HG02759 (cell line): ENCODE measurements around the gene CPT1C.

Experiments used
- ATAC-seq: cut with Tn5 transposase; IDR thresholded peaks from one replicate; pipeline ENCODE4 v1.9.1; 2021; ENCODE audit warnings: mild to moderate bottlenecking, moderate library complexity; ENCODE audit not compliant: unreplicated experiment

The CPT1C gene

DNA sequence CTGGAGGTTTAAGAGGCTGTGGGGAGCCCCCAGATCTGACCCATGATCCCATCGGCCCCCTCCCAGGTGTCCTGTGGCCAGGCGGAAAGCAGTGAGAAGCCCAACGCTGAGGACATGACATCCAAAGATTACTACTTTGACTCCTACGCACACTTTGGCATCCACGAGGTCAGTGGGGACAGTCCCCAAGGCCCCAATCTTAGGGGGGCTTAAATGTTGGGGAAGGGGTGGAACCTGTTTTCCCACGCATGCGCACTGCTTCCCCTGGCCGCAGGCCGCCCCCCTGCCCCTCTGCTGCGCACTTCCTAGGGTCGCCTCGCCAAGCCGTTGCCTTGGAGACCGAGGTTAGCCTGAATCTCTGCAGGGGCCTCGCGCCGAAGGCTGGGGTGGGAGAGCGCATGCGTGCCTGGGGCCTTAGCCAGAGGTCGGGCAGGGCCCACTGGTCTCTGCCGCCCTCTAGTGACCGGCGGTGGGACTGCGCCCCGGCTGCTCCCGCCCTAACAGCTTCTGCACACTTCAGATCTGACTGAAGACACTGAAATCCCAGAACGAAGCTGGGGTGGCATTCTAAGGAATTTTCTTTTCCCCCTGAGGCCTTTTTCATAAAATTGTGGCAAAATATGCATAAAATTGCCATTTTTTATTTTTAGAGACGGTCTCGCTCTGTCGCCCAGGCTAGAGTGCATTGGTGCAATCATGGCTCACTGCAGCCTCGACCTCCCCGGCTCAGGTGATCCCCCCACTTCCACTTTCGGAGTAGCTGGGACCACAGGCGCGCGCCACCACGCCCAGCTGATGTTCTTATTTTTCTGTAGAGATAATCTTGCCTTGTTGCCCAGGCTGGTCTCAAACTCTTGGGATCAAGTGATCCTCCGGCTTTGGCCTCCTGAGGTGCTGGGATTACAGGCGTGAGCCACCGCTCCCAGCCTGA is 10.2 kb upstream of the CPT1C start:
- peak; percentile 18 for ATAC-seq

DNA sequence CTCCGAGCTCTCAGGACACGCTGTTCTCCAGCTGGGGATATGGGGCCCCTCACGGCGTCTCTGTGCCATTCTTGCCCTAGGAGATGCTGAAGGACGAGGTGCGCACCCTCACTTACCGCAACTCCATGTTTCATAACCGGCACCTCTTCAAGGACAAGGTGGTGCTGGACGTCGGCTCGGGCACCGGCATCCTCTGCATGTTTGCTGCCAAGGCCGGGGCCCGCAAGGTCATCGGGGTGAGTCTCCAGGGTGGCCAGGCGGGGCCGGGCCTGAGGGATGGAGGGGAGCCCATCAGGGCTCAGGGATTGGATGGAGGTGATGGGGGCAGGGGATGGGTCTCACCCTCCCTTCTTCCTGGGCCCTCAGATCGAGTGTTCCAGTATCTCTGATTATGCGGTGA is 9.1 kb upstream of the CPT1C start:
- ATAC-seq: no peak

DNA sequence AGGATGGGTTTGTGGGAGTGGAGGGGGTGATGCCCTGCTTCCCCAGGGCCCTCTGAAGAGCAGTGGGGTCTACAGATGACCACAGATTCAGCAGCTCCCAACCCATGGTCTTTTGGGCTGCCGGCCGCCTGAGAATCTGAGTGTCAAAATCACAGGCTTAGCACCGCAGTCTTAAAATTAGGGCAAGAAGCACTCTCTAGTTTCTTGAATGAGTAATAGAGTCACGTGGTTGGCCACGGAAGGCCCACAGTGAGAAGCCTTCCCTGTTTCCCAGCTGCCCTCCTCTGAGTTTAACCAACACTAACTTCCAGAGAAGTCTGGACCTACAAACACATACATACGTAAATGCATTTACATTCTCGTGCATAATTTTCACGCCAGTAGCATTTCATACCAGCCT is 8.6 kb upstream of the CPT1C start:
- ATAC-seq: no peak

DNA sequence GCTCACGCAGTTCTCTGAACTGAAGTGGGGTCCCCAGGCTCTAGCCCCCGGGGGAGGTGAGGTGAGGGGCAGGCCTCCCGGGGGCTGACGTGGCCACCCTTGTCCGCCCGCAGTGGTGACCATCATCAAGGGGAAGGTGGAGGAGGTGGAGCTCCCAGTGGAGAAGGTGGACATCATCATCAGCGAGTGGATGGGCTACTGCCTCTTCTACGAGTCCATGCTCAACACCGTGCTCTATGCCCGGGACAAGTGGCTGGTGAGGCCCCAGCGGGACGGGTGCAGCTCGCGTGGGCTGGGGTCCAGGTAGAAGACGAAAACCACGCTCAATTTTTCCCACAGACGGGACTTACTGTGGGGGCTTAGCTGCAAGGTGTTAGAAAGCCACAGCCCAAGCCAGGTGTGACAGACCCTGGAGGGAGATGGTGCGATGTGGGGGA is 7.1 kb upstream of the CPT1C start:
- ATAC-seq: no peak

DNA sequence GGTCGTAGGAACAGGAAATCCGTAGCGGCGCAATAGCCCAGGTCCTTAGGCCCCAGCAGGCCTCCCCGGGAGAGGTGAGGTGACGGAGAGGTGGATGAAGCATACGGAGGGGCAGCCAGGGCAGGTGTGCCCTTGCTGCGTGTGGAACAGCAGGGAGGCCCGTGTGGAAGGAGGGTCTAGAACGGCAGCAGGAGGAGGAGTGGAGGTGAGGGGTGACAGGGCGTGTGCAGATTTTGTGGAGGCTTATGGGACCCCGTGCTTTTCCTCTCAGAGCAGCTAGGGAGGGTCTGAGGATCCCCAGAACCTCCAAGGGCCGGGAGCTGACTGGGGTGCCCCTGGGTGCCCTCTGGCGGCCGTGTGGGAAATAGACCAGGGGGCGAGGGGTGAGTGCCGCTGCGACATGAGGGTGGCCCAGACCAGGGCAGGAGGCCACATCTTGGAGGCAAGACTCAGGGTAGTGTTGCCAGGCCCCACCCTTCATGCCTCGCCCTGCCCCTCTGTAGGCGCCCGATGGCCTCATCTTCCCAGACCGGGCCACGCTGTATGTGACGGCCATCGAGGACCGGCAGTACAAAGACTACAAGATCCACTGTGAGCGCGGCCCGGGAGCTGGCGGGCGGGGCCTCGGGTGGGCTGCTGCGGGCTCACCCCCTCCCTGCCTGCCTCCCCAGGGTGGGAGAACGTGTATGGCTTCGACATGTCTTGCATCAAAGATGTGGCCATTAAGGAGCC is 6.5 kb upstream of the CPT1C start:
- ATAC-seq: no peak

DNA sequence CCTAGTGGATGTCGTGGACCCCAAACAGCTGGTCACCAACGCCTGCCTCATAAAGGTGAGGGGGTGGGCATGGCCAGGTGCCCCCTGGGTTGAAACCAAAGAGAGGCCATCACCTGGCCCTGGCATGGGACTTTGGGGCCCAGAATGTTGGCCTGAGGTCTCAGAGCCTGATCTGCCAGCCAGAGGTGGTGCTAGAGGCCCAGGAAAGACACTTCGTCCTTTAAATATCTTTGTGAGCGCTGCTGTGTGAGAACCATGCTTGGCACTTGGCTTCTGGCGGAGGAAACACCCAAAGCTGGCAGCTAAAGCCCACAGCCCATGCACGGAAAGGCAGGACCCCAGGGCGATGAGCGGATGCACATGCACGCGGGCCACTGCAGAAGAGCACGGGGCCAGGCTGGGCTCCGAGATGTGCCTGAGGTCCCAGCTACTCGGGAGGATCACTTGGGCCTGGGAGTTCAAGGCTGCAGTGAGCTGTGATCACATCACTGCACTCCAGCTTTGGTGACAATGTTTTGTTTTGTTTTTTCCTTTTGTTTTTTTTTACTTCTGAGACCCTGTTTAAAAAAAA is 5.8 kb upstream of the CPT1C start:
- no peak for ATAC-seq

DNA sequence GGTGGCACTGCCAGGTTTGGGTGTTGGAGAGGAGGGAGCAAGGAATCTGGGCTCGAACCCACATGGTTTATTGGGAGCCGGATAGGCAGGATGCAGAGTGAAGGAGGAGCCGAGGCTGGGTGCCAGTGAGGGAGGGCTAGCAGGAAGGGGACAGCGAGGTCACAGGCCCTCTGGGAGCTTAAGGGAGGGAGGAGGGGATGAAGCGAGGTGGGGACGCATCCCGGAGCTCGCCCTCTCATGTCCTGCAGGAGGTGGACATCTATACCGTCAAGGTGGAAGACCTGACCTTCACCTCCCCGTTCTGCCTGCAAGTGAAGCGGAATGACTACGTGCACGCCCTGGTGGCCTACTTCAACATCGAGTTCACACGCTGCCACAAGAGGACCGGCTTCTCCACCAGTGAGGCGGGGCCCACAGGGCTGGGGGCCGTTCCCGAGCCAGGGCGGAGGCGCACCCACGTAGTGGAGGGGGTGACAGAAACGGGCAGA is 5.0 kb upstream of the CPT1C start:
- ATAC-seq: no peak

DNA sequence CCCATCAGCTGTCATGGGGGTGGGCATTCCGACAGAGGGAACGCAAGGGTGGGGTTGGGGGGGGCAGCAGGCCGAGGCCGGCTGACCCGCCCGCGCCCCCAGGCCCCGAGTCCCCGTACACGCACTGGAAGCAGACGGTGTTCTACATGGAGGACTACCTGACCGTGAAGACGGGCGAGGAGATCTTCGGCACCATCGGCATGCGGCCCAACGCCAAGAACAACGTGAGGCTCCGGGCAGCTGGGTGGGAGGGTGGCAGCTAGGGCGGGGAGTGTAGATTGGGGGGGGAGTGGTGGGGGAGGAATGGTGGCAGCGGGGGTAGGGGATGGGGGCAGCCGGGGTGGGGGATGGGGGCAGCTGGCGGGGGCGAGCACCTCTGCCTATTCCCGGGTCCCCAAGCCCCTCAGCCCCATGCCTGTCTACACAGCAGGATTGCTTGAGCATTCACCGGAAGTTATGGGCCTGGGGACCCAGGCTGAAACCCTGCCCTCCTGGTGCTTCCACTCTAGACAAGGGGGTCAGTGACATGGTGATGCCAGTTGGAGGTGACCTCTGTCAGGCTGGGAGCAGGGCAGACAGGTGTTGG is 4.3 kb upstream of the CPT1C start:
- ATAC-seq: no peak

DNA sequence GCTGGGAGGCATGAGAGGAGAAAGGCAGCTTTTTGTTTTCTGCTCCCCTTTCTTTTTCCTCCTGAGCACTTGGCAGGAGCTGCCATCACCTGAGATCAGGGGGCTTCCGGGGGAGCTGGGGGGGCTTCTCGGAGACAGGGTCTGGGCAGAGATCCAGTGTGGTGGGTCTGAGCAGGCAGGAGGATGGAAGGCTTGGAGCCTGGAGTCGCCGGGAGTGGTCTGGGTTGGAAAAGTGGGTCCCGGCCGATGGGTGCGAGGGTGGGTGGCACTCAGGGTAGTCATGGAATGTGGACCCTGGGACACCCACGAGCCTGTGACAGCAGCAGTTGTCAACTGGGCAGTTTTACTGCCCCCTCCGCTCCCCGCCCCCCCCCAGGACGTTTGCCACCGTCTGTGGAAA is 3.8 kb upstream of the CPT1C start:
- no peak for ATAC-seq

DNA sequence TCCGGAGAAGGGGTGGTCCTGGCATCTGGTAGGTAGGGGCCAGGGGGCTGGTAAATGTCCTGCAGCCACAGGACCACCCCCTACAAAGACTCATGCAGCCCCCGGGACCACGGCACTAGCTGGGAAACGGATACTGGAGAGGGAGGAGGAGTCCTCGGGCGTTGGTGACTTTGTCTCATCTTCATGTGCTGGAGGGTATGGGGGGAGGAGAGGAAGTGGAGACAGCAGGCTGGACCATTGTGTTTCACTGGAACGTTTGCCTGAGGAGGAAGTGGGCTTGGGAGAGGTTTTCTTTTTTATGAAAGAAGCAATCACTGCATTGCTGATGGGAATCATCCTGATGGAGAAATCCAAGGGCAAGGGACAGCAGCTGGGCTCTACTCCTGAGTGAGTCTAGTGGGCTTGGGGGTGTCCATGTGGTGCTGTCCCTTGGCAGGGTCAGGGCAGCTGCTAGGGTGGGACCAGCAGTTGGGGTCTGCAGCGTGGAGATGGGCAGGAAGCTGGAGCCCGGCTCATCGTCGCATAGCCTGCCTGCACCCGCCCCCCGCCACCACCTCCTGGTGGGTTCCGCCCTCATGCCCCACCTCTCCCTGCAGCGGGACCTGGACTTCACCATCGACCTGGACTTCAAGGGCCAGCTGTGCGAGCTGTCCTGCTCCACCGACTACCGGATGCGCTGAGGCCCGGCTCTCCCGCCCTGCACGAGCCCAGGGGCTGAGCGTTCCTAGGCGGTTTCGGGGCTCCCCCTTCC is 3.2 kb upstream of the CPT1C start:
- no peak for ATAC-seq

DNA sequence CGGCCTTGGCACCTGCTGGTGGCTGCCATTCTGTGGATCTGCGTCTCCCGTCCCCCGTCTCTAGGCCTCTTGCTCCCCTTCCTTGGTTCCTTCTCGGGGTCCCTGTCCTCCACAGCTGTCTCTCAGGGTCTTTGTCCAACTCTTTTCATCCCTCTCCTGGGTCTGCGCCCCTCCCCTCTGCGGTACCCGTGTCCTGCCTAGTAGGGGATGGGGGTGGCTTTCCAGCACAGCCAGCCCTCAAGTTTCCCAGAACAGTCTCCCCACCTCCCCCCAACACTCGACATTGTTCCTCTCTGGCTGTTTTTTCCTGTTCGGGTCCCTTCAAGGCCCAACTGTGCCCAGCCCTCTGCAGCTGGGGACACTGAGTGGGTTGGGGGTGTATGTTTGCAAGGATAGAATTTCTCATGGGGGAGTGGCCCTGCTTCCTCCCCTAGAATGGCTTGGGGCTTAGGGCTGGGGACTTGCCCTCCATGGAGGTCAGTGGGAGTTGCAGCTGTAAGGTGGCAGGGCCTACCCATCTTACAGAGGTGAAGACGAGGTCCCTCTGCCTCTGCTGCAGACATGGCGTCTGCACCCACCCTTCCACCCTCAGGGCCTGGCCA is 2.3 kb upstream of the CPT1C start:
- no peak for ATAC-seq

DNA sequence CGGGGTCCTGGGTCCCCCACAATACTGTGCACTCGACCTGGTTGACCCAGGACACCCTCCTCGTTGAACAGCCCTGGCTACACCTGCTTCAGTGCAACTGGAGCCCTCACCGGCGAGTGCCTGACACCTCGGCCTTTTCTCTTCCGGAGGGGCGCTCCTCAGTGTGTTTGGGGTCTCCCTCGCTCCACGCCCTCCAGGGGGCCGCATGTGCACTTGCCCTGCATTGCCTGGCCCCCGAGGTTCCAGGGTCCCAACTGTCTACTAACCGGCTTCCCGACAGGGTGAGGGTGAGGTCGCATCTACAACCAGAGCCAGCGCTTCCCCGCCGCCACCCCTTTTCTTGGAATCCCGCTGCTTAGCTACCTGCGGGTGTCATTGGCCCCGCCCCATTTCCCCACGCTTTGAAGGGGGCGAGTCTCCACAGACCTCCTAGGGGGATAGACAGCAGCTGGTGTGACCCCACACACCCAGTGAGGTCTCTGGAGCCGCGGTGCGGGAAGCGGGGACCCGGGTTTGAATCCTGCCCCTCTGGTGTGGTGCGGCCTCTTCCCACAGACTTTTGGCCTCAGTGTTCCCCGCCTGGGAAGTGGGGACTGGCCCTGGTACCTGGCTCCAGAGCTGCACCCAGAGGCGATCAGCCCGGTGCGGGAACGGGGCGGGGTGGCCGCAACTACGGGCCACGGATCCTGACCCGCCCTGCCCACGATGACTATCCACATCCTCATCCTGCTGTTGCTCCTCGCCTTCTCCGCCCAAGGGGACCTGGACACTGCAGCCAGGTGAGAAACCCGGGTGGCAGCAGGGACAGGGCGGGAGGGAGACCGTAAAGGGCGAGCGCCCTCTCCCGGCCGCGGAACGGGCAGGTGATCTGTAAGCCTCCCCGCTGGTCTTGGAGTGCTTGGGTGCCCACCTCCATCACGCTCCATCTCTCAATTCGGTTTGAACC is 1.5 kb upstream of the CPT1C start, which contains the start of gene ADM5:
ADM5 (plus strand) TSS at position 462 of the 946 bp plus-strand sequence; CDS start at position 706, 244 bp downstream.
- no peak for ATAC-seq

DNA sequence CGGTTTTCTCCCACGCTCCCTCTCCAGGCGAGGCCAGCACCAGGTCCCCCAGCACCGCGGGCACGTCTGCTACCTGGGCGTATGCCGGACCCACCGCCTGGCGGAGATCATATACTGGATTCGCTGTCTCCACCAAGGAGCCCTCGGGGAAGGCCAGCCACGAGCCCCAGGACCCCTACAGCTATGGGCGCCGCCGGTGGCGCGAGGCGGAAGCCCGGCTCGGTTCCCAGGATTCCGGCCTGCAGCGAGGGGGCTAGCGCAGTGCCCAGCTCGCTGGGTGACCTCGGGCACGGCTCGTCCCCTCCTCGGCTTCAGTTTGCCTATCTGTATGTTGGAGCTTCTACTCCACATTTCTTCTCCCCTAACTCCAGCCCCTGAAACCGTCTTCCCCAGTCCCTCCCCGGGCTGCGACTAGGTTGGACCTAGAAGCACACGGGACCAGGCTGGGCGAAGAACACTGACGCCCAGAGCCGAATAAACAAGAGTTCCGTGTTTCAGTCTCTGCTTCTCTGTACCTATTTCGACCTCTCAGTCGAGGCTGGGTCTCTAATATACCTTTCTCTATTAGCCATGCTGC is 749 bp upstream of the CPT1C start:
- ATAC-seq: no peak

DNA sequence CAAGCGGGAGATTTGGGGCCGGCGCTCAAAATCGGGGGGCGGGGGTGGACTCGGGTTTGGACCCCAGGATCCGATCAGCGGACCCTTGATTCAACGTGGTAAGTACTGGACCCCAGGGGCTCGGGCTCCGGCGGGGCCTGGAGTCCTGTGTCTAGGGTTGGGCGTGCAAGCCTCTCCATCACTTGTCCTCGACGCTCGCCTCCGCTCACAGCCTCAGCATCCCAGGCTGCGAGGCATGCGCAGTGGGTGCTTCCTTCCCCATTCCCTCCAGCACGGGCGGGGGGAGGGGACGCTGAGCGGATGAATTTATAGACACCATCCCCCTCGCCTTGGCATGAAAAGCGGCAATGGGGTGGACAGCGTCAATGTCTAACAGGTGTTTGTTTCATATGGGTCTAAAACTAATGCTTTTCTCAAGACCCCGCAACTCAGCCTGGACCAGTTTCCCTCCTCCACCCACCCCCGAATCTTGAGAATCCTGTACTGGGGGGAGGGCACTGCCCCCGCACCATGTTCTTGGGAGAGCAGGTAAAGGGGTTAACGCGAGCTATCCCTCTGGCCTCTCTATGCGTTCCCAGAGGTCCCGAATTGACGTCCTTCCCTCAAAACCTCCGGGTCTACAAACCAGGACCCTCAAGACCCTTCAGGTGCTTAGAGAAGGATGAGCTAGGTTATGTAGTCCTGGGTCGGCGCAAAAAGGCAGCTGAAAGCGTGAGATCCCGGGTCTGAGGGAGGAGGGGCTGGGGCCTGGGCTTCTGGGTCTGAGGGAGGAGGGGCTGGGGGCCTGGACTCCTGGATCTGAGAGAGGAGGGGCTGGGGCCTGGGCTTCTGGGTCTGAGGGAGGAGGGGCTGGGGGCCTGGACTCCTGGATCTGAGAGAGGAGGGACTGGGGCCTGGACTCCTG is 579 bp downstream of the CPT1C start:
- ATAC-seq: no peak

DNA sequence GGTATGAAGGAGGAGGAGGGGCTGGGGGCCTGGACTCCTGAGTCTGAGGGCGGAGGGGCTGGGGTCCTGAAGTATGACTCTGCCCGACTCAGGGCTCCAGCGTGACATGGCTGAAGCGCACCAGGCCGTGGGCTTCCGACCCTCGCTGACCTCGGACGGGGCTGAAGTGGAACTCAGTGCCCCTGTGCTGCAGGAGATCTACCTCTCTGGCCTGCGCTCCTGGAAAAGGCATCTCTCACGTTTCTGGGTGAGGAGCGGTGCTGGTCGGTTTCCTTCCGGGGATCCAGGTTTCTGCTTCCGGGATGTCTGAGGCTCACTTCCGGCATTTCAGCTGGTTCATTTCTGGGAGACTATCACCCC is 1.2 kb downstream of the CPT1C start:
- no peak for ATAC-seq

DNA sequence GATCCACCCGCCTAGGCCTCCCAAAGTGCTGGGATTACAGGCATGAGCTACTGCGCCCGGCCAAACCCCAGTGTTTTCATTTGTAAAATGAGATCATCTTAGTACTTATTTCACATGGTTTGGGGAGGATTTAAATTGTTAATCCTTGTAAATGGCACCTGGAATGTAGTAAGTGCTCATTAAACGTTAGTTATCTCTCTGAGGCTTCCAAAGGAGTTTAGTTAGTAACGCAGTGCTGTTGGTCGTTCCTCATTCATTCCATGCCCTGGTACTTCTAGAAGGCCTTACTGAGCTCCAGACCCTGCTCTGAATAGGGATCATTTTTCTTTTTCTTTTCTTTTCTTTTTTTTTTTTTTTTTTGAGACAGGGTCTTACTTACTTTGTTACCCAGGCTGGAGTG is 5.2 kb downstream of the CPT1C start:
- no peak for ATAC-seq

DNA sequence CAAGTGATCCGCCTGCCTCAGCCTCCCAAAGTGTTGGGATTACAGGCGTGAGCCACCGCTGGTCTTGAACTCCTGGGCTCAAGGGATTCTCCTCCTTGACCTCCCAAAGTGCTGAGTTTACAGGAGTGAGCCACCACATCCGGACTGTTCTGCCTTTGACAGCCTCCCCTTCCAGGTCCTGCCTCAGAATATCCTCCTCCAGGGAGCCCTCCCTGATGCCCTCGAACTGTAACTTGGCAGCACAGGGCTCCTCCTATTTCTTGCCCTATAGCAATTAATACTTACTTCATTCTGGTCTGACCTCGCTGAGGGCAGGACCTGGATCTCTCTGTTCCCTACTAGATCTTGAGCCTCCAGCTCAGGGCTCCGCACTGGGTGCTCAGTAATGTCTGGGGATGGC is 5.9 kb downstream of the CPT1C start:
- ATAC-seq: no peak

DNA sequence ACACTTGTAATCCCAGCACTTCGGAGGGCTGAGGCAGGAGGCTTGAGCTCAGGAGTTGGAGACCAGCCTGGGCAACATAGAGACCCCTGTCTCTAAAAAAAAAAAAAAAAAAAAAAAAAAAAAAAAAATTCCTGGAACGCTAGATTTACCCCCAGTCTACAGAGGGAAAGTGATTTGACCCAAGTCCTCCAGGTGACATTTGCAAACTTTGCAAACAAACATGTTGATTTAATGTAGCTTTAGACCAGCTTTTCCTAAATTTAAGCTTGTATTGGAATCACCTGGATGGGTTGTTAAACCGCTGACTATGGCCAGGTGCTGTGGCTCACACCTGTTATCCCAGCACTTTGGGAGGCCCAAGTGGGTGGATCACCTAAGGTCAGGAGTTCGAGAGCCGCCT is 8.4 kb downstream of the CPT1C start:
- no peak for ATAC-seq
